Neural progenitor cell (in vitro differentiated cells): ENCODE measurements around the gene VEZT. TPM values are rescaled to one million over a fixed set of nuclear protein-coding genes. Genes with fewer than 3 reads are reported as not detected.

Source experiments
- DNase-seq: peaks from one replicate; pipeline ENCODE4 v3.0.0-alpha.2; 2016; ENCODE audit warnings: low spot score
- H2AFZ ChIP-seq: fragments of 200-600 bp; sonication (generic); replicated peaks from 2 replicates; pipeline ENCODE4 v1.6.1; 2016; ENCODE audit warnings: antibody characterized with exemption
- H3F3A ChIP-seq: fragments of 200-600 bp; sonication (generic); 2 replicates; pipeline ENCODE4 v1.6.1; 2016; ENCODE audit warnings: antibody characterized with exemption, low read depth
- H3K27ac ChIP-seq: fragments of 200-600 bp; sonication (generic); 2 replicates; pipeline ENCODE4 v1.5.1; 2016; ENCODE audit warnings: mild to moderate bottlenecking
- H3K27me3 ChIP-seq: fragments of 200-600 bp; sonication (generic); 2 replicates; pipeline ENCODE4 v1.6.1; 2016; ENCODE audit warnings: mild to moderate bottlenecking, moderate library complexity
- H3K36me3 ChIP-seq: fragments of 200-600 bp; sonication (generic); 2 replicates; pipeline ENCODE4 v1.5.1; 2016
- H3K4me1 ChIP-seq: fragments of 200-600 bp; sonication (generic); 2 replicates; pipeline ENCODE4 v1.6.1; 2016; ENCODE audit warnings: mixed run types
- H3K4me2 ChIP-seq: fragments of 200-600 bp; sonication (generic); 2 replicates; pipeline ENCODE4 v1.6.1; 2016
- H3K4me3 ChIP-seq: fragments of 200-600 bp; sonication (generic); 2 replicates; pipeline ENCODE4 v1.5.1; 2016
- H3K79me2 ChIP-seq: fragments of 200-600 bp; sonication (generic); 2 replicates; pipeline ENCODE4 v1.6.1; 2016; ENCODE audit warnings: low read depth
- H3K9ac ChIP-seq: fragments of 200-600 bp; sonication (generic); 2 replicates; pipeline ENCODE4 v1.6.1; 2016
- H3K9me3 ChIP-seq: fragments of 200-600 bp; sonication (generic); 2 replicates; pipeline ENCODE4 v1.5.1; 2016; ENCODE audit warnings: low read depth
- H4K20me1 ChIP-seq: fragments of 200-600 bp; sonication (generic); 2 replicates; pipeline ENCODE4 v1.6.1; 2016; ENCODE audit warnings: low read depth
- H3K27ac Mint-ChIP-seq: 3 replicates; pipeline ENCODE4 v1.8.0; 2021; ENCODE audit warnings: mixed read lengths
- H3K27me3 Mint-ChIP-seq: 2 replicates; pipeline ENCODE4 v1.8.0; 2022; ENCODE audit warnings: low read depth, mild to moderate bottlenecking, inconsistent platforms, moderate library complexity, mixed read lengths; ENCODE audit not compliant: insufficient read depth
- H3K36me3 Mint-ChIP-seq: 3 replicates; pipeline ENCODE4 v1.8.0; 2021; ENCODE audit warnings: mixed read lengths
- H3K4me1 Mint-ChIP-seq: 3 replicates; pipeline ENCODE4 v1.8.0; 2021; ENCODE audit warnings: mixed read lengths
- H3K4me3 Mint-ChIP-seq: 3 replicates; pipeline ENCODE4 v1.8.0; 2021; ENCODE audit warnings: mild to moderate bottlenecking, moderate library complexity, mixed read lengths
- H3K9me3 Mint-ChIP-seq: 3 replicates; pipeline ENCODE4 v1.8.0; 2020; ENCODE audit warnings: mixed read lengths
- EZH2 ChIP-seq: fragments of 200-600 bp; sonication (generic); IDR thresholded peaks from 2 replicates; pipeline ENCODE4 v1.6.1; 2017; ENCODE audit warnings: antibody characterized with exemption, mild to moderate bottlenecking, moderate library complexity
- EZH2phosphoT487 ChIP-seq: fragments of 200-600 bp; sonication (generic); IDR thresholded peaks from 2 replicates; pipeline ENCODE4 v1.6.1; 2017; ENCODE audit warnings: antibody characterized with exemption
- total RNA-seq: library from RNA; depleted of rRNA; stranded (reverse); fragments of >200 nt; gene quantifications from 2 replicates; pipeline ENCODE4 v1.2.3, GENCODE V29; 2015; ENCODE audit warnings: low replicate concordance
- TF ChIP-seq, protein P1 (sequence below): fragments of 200-600 bp; sonication (generic); IDR thresholded peaks from 2 replicates; pipeline ENCODE4 v1.5.1; 2017; ENCODE audit warnings: antibody characterized with exemption, mild to moderate bottlenecking

The VEZT gene
- total RNA-seq, 1 donor from 2014 or later: 126 TPM

DNA sequence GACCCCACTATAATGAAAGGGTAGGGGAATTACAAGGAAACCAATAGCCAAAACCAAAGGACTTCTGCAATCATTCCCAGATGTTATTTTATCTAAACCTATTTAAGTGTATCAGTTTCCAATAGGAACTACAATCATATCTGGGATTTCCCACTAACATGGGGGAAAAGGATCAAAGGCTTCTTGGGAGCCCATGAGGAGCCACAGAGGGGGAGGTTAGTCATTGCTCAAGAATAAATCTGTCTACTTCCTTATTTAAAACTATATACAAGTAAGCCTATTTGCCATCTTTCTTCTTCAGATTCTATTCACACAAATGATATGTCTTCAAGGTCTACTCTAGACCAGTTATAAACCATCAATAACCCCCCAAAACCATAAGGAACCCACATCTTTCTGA is 33.5 kb upstream of the VEZT start:
- no peak overlapping the region for H3K9ac ChIP-seq
- no peaks in the 10 kb centered on the region for H3K9me3 ChIP-seq
- no peak overlapping the region for H3K27ac Mint-ChIP-seq
- H3K4me3 Mint-ChIP-seq: no peak overlapping the region
- no peaks in the 10 kb centered on the region for H3K27me3 ChIP-seq
- H3K4me2 ChIP-seq: no peak overlapping the region
- H3K36me3 Mint-ChIP-seq: peaks cover 5% of the 10 kb centered on the region
- no peaks in the 10 kb centered on the region for H3F3A ChIP-seq
- no peak overlapping the region for H3K4me3 ChIP-seq
- DNase-seq: no peak
- no peak overlapping the region for H3K27ac ChIP-seq
- no peaks in the 10 kb centered on the region for H4K20me1 ChIP-seq
- peaks cover 6% of the 10 kb centered on the region for H3K79me2 ChIP-seq
- no peaks in the 10 kb centered on the region for H3K36me3 ChIP-seq
- H2AFZ ChIP-seq: no peak overlapping the region
- no peaks in the 10 kb centered on the region for H3K27me3 Mint-ChIP-seq
- TF ChIP-seq EZH2 (no peak), EZH2phosphoT487 (no peak)
- TF ChIP-seq, protein P1, sequence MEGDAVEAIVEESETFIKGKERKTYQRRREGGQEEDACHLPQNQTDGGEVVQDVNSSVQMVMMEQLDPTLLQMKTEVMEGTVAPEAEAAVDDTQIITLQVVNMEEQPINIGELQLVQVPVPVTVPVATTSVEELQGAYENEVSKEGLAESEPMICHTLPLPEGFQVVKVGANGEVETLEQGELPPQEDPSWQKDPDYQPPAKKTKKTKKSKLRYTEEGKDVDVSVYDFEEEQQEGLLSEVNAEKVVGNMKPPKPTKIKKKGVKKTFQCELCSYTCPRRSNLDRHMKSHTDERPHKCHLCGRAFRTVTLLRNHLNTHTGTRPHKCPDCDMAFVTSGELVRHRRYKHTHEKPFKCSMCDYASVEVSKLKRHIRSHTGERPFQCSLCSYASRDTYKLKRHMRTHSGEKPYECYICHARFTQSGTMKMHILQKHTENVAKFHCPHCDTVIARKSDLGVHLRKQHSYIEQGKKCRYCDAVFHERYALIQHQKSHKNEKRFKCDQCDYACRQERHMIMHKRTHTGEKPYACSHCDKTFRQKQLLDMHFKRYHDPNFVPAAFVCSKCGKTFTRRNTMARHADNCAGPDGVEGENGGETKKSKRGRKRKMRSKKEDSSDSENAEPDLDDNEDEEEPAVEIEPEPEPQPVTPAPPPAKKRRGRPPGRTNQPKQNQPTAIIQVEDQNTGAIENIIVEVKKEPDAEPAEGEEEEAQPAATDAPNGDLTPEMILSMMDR: no peak
- no peaks in the 10 kb centered on the region for H3K9me3 Mint-ChIP-seq
- H3K4me1 ChIP-seq: peaks cover 11% of the 10 kb centered on the region
- peaks cover 15% of the 10 kb centered on the region for H3K4me1 Mint-ChIP-seq

- H3K27ac Mint-ChIP-seq: no peak overlapping the region
- no peak for DNase-seq
- no peaks in the 10 kb centered on the region for H3K9me3 ChIP-seq
- no peak overlapping the region for H3K4me3 ChIP-seq
- H3K4me2 ChIP-seq: no peak overlapping the region
- no peak overlapping the region for H3K27ac ChIP-seq
- H3K4me3 Mint-ChIP-seq: no peak overlapping the region
- TF ChIP-seq EZH2 (no peak), EZH2phosphoT487 (no peak)
- TF ChIP-seq, protein P1: no peak
- H2AFZ ChIP-seq: no peak overlapping the region
- H3K4me1 Mint-ChIP-seq: peaks cover 16% of the 10 kb centered on the region
- peaks cover 13% of the 10 kb centered on the region for H3K79me2 ChIP-seq
- H3K27me3 ChIP-seq: no peaks in the 10 kb centered on the region
- no peaks in the 10 kb centered on the region for H4K20me1 ChIP-seq
- H3K36me3 ChIP-seq: no peaks in the 10 kb centered on the region
- no peaks in the 10 kb centered on the region for H3K27me3 Mint-ChIP-seq
- peaks cover 11% of the 10 kb centered on the region for H3K4me1 ChIP-seq
- no peak overlapping the region for H3K9ac ChIP-seq
- H3K9me3 Mint-ChIP-seq: no peaks in the 10 kb centered on the region
- H3F3A ChIP-seq: no peaks in the 10 kb centered on the region
- H3K36me3 Mint-ChIP-seq: peaks cover 5% of the 10 kb centered on the region
Measured at GRCh38 chr12:95185072-95185471, 32.5 kb upstream of the VEZT start.

DNA sequence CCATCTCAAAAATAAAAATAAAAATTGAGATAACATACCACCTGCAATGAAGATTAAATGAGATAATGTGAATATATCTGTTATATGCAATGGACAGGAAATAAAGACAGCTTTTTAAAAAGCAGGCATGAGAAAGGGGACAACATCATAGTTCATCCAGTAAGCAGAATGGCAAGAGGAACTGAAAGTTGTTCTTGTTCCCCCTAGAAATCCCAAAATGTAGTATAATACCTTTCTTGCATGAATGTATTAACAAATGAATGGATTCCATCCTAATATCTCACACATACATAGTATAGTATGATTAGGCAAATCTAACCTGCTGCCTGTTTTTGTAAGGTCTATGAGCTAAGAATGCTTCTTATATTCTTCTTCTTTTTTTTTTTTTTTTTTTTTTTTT is 31.8 kb upstream of the VEZT start:
- no peak overlapping the region for H3K27ac Mint-ChIP-seq
- Histone ChIP-seq H2AFZ (no peak overlapping the region), H3K4me3 (no peak overlapping the region), H3K9me3 (no peaks in the 10 kb centered on the region), H3K79me2 (peaks cover 21% of the 10 kb centered on the region), H3K9ac (no peak overlapping the region), H3K4me2 (no peak overlapping the region), H3K27me3 (no peaks in the 10 kb centered on the region), H3K4me1 (peaks cover 11% of the 10 kb centered on the region), H4K20me1 (no peaks in the 10 kb centered on the region), H3F3A (no peaks in the 10 kb centered on the region), H3K27ac (no peak overlapping the region), H3K36me3 (no peaks in the 10 kb centered on the region)
- H3K9me3 Mint-ChIP-seq: no peaks in the 10 kb centered on the region
- peaks cover 5% of the 10 kb centered on the region for H3K36me3 Mint-ChIP-seq
- no peaks in the 10 kb centered on the region for H3K27me3 Mint-ChIP-seq
- no peak for DNase-seq
- H3K4me3 Mint-ChIP-seq: no peak overlapping the region
- peaks cover 16% of the 10 kb centered on the region for H3K4me1 Mint-ChIP-seq
- TF ChIP-seq EZH2phosphoT487 (no peak), EZH2 (no peak)
- TF ChIP-seq, protein P1: no peak
